Activated CD4-positive, CD25-positive, alpha-beta regulatory T cell treated with anti-CD3 and anti-CD28 coated beads, Interleukin-2, amount 50 U/mL, for 72 hours (primary cell): ENCODE results near the gene OR1J1.

Experiments
- DNase-seq: peaks from one replicate; pipeline ENCODE4 v3.0.0; 2021

OR1J1 gene

GRCh38 chr9:122477826-122478225 is at the start of gene OR1J1:
OR1J1 (minus strand) TSS chr9:122477926; CDS start chr9:122477926, 0 bp downstream.
- DNase-seq: no peak

- no peak for DNase-seq
These were observed 49.5 kb upstream of the OR1J1 start, which contains the start of gene OR1N1 for GRCh38 chr9:122527193-122527592. OR1N1 (minus strand) TSS chr9:122527293; CDS start chr9:122527293, 0 bp downstream.

GRCh38 chr9:122526602-122527001 is 48.9 kb upstream of the OR1J1 start:
- no peak for DNase-seq

- DNase-seq: no peak
These were observed 41.6 kb upstream of the OR1J1 start for GRCh38 chr9:122519376-122519775.

- no peak for DNase-seq
These were observed 41.1 kb upstream of the OR1J1 start, which contains the start of gene OR1J4 for GRCh38 chr9:122518841-122519240. OR1J4 (plus strand) TSS chr9:122519141; CDS start chr9:122519141, 0 bp downstream.

- DNase-seq: no peak
These were observed 40.5 kb upstream of the OR1J1 start for GRCh38 chr9:122518226-122518625.

GRCh38 chr9:122510502-122510901 is 32.8 kb upstream of the OR1J1 start, which contains the start of gene OR1J2:
OR1J2 (plus strand) TSS chr9:122510802; CDS start chr9:122510802, 0 bp downstream.
- no peak for DNase-seq

GRCh38 chr9:122506964-122507363 is 29.2 kb upstream of the OR1J1 start:
- DNase-seq: no peak

GRCh38 chr9:122498883-122499288 is 21.2 kb upstream of the OR1J1 start:
- DNase-seq: no peak

- no peak for DNase-seq
These were observed 1.3 kb upstream of the OR1J1 start for GRCh38 chr9:122479062-122479461.

GRCh38 chr9:122477346-122477745 is 380 bp downstream of the OR1J1 start:
- DNase-seq: no peak

- no peak for DNase-seq
These were observed 2.0 kb downstream of the OR1J1 start for GRCh38 chr9:122475717-122476116.

GRCh38 chr9:122474561-122474960 is 3.2 kb downstream of the OR1J1 start:
- DNase-seq: no peak

GRCh38 chr9:122468735-122469134 is 9.0 kb downstream of the OR1J1 start:
- no peak for DNase-seq

- no peak for DNase-seq
These were observed 11.3 kb downstream of the OR1J1 start for GRCh38 chr9:122466456-122466855.

GRCh38 chr9:122464633-122465567 is 12.8 kb downstream of the OR1J1 start:
- DNase-seq: peak; percentile 61

GRCh38 chr9:122463828-122464632 is 13.7 kb downstream of the OR1J1 start:
- no peak for DNase-seq

- no peak for DNase-seq
These were observed 19.9 kb downstream of the OR1J1 start for GRCh38 chr9:122457787-122458186.

GRCh38 chr9:122456123-122456522 is 21.6 kb downstream of the OR1J1 start:
- no peak for DNase-seq

GRCh38 chr9:122453677-122454135 is 24.0 kb downstream of the OR1J1 start:
- DNase-seq: no peak

GRCh38 chr9:122446819-122447484 is 30.8 kb downstream of the OR1J1 start:
- DNase-seq: no peak

- DNase-seq: no peak
These were observed 32.5 kb downstream of the OR1J1 start for GRCh38 chr9:122445155-122445749.
